ENCODE results near the gene FAM124B. TPM values are rescaled to one million over a fixed set of nuclear protein-coding genes. Genes with fewer than 3 reads are reported as not detected.
"Not testable (repeated sequence)": the region's sequence is repeated elsewhere in the genome, so short reads cannot be mapped to it uniquely, and the experiment has no call there.

FAM124B gene
- total RNA-seq, 1 donor from 2014 or later = not detected

GRCh38 chr2:224400174-224400810, 1.6 kb downstream of the FAM124B start:
- no peak overlapping the region for H3K27ac Mint-ChIP-seq (ENCODE audit: unreplicated experiment)
- no peak for DNase-seq (ENCODE audit: extremely low spot score, unreplicated experiment)
- no peak overlapping the region for H3K4me3 Mint-ChIP-seq (ENCODE audit: unreplicated experiment)
- no peaks in the 10 kb centered on the region for H3K9me3 Mint-ChIP-seq (ENCODE audit: unreplicated experiment)
- H3K27me3 Mint-ChIP-seq (ENCODE audit: unreplicated experiment) = no peaks in the 10 kb centered on the region
- H3K36me3 Mint-ChIP-seq (ENCODE audit: unreplicated experiment) = no peaks in the 10 kb centered on the region
- peaks cover 2% of the 10 kb centered on the region for H3K4me1 Mint-ChIP-seq (ENCODE audit: unreplicated experiment)
- no peak for TF ChIP-seq CTCF (IDR thresholded peaks at IDR 0.05)

GRCh38 chr2:224398289-224398688, 3.6 kb downstream of the FAM124B start:
- DNase-seq (ENCODE audit: extremely low spot score, unreplicated experiment) = peak; percentile 25
- Mint-ChIP-seq H3K4me3 (ENCODE audit: unreplicated experiment) (no peak overlapping the region), H3K36me3 (ENCODE audit: unreplicated experiment) (no peaks in the 10 kb centered on the region), H3K9me3 (ENCODE audit: unreplicated experiment) (no peaks in the 10 kb centered on the region), H3K4me1 (ENCODE audit: unreplicated experiment) (peaks cover 2% of the 10 kb centered on the region), H3K27ac (ENCODE audit: unreplicated experiment) (no peak overlapping the region), H3K27me3 (ENCODE audit: unreplicated experiment) (peaks cover 12% of the 10 kb centered on the region)
- TF ChIP-seq CTCF (IDR thresholded peaks at IDR 0.05) = no peak

GRCh38 chr2:224397100-224397499, 4.8 kb downstream of the FAM124B start:
- not testable (repeated sequence) for DNase-seq (ENCODE audit: extremely low spot score, unreplicated experiment); H3K27ac Mint-ChIP-seq (ENCODE audit: unreplicated experiment); H3K36me3 Mint-ChIP-seq (ENCODE audit: unreplicated experiment); H3K4me3 Mint-ChIP-seq (ENCODE audit: unreplicated experiment); H3K4me1 Mint-ChIP-seq (ENCODE audit: unreplicated experiment); H3K9me3 Mint-ChIP-seq (ENCODE audit: unreplicated experiment)
- H3K27me3 Mint-ChIP-seq (ENCODE audit: unreplicated experiment) = peaks cover 12% of the 10 kb centered on the region

- no peak overlapping the region for H3K4me3 Mint-ChIP-seq (ENCODE audit: unreplicated experiment)
- H3K27ac Mint-ChIP-seq (ENCODE audit: unreplicated experiment) = no peak overlapping the region
- DNase-seq (ENCODE audit: extremely low spot score, unreplicated experiment) = no peak
Measured at GRCh38 chr2:224395620-224396390, 6.1 kb downstream of the FAM124B start.

GRCh38 chr2:224393157-224393872, 8.6 kb downstream of the FAM124B start:
- Mint-ChIP-seq H3K4me3 (ENCODE audit: unreplicated experiment) (no peak overlapping the region), H3K9me3 (ENCODE audit: unreplicated experiment) (no peaks in the 10 kb centered on the region), H3K27me3 (ENCODE audit: unreplicated experiment) (peaks cover 16% of the 10 kb centered on the region), H3K36me3 (ENCODE audit: unreplicated experiment) (no peaks in the 10 kb centered on the region), H3K27ac (ENCODE audit: unreplicated experiment) (no peak overlapping the region), H3K4me1 (ENCODE audit: unreplicated experiment) (no peaks in the 10 kb centered on the region)
- no peak for TF ChIP-seq CTCF (IDR thresholded peaks at IDR 0.05)
- DNase-seq (ENCODE audit: extremely low spot score, unreplicated experiment) = peak; percentile 40

More at GRCh38 chr2:224395620-224396390, 6.1 kb downstream of the FAM124B start:
- no peak for TF ChIP-seq CTCF (IDR thresholded peaks at IDR 0.05)
- no peaks in the 10 kb centered on the region for H3K36me3 Mint-ChIP-seq (ENCODE audit: unreplicated experiment)
- no peaks in the 10 kb centered on the region for H3K4me1 Mint-ChIP-seq (ENCODE audit: unreplicated experiment)
- no peaks in the 10 kb centered on the region for H3K9me3 Mint-ChIP-seq (ENCODE audit: unreplicated experiment)
- peaks cover 12% of the 10 kb centered on the region for H3K27me3 Mint-ChIP-seq (ENCODE audit: unreplicated experiment)

Data from osteocyte (in vitro differentiated cells).